AG10803 (cell line): ENCODE data around the gene TRIM15.

Source experiments
- DNase-seq: peaks from one replicate; pipeline ENCODE4 v3.0.0; 2010; ENCODE audit warnings: low read depth
- H3K4me3 ChIP-seq: 2 replicates; pipeline ENCODE4 v1.5.1; 2011; ENCODE audit warnings: mild to moderate bottlenecking, low read length, control low read depth
- CTCF ChIP-seq: conservative IDR thresholded peaks from 2 replicates; pipeline ENCODE4 v1.5.1; 2011; ENCODE audit warnings: mild to moderate bottlenecking, low read length, control low read depth, inconsistent platforms

TRIM15 gene

GRCh38 chr6:30154061-30154460 lies 9.3 kb upstream of the TRIM15 start:
- TF ChIP-seq CTCF: no peak
- no peak overlapping the region for H3K4me3 ChIP-seq

GRCh38 chr6:30154709-30155519 lies 8.4 kb upstream of the TRIM15 start:
- TF ChIP-seq CTCF: no peak
- DNase-seq: peak; percentile 78
- H3K4me3 ChIP-seq: no peak overlapping the region

More at GRCh38 chr6:30154061-30154460, 9.3 kb upstream of the TRIM15 start:
- no peak for DNase-seq

- no peak overlapping the region for H3K4me3 ChIP-seq
- TF ChIP-seq CTCF: no peak
- peak; percentile 34 for DNase-seq
Observed at GRCh38 chr6:30155520-30156261, 7.7 kb upstream of the TRIM15 start.

GRCh38 chr6:30156262-30156599 lies 7.1 kb upstream of the TRIM15 start:
- no peak overlapping the region for H3K4me3 ChIP-seq
- TF ChIP-seq CTCF: no peak
- peak; percentile 21 for DNase-seq

DNA sequence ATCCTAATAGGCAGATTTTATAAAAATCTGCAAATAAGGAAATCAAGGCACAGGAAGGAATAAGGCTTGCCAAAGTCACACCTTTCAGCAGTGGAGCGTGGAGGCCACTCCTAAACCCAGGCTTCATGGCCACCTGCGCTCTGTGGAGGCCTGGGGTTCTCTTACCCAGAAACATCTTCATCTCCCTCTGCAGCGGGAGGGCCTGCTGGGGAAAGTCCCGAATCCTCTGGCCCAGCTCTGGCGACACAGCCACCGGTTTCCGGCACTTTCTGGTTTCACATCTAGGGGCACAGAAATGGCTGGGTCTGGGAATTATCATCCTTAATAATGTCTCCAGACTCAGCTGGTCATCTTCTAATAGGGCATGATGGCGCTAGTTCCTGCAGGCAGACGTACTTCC lies 6.6 kb upstream of the TRIM15 start:
- TF ChIP-seq CTCF: no peak
- DNase-seq: no peak
- H3K4me3 ChIP-seq: no peak overlapping the region

DNA sequence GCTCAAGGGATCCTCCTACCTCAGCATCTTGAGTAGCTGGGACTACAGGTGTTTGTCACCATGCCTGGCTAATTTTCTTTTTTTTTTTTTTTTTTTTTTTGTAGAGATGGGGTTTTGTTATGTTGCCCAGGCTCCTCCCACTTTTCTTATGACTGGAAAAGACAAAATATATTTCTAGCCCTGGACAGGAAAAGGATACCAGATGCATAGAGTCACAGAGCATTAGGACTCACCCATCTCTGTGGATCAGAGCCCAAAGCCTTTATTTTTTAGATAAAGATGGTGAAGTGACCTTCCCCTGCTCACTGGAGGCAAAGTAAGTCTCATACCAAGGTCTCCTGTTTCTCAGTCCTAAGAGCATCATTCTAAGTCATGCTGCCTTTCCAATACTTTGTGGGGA lies 5.8 kb upstream of the TRIM15 start:
- no peak for TF ChIP-seq CTCF
- H3K4me3 ChIP-seq: no peak overlapping the region
- DNase-seq: no peak

DNA sequence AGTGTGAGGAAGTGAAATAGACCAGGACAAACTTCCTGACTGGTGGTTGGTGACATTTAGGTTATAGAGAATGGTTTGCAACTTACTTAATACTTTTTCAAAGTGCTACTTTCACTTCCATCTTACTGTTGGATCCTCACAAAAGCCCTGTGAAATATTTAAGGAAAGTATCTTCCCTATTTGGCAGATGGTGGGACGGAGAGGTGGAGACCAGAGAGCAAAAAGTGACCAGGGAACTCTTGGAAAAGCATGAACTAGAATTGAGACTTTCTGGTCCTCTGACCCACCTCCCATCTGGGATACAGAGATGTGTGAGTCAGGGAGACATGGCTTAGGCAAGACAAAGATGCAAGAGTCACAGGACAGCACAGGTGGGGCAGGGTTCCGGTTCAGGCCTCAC lies 5.3 kb upstream of the TRIM15 start:
- TF ChIP-seq CTCF: no peak
- H3K4me3 ChIP-seq: no peak overlapping the region
- no peak for DNase-seq
